Psoas muscle (tissue), 8 donors: ENCODE data around the gene CNTNAP2. TPM values are rescaled to one million over a fixed set of nuclear protein-coding genes. Genes with fewer than 3 reads are reported as not detected.

ENCODE experiments used
- ATAC-seq, 4 donors: fragments of 200-7000 bp; cut with Tn5 transposase; one replicate each; pipeline ENCODE4 v1.9.1; 2020; ENCODE audit warnings: moderate library complexity in 3 of 4, mild to moderate bottlenecking in 2 of 4
- DNase-seq, 2 donors: peaks; one replicate each; pipeline ENCODE4 v3.0.0-alpha.2; 2020
- H3K27ac ChIP-seq: fragments of 200-600 bp; one replicate; pipeline ENCODE4 v1.8.0; 2022
- H3K27me3 ChIP-seq, 3 donors: fragments of 200-600 bp in 1 of 3; one replicate each; pipeline versions ENCODE4 v1.6.1 to v1.8.0; 2013 to 2022; ENCODE audit warnings: low read length in 2 of 3, mild to moderate bottlenecking in 2 of 3, moderate library complexity in 1 of 3; ENCODE audit not compliant: insufficient read depth in 3 of 3
- H3K36me3 ChIP-seq, 2 donors: fragments of 200-600 bp in 1 of 2; one replicate each; pipeline versions ENCODE4 v1.6.1 to v1.8.0; 2013 to 2022; ENCODE audit warnings: low read depth in 1 of 2, mild to moderate bottlenecking in 1 of 2, moderate library complexity in 1 of 2; ENCODE audit not compliant: insufficient read depth in 1 of 2
- H3K4me1 ChIP-seq: fragments of 200-600 bp; one replicate; pipeline ENCODE4 v1.8.0; 2022
- H3K4me3 ChIP-seq: fragments of 200-600 bp; one replicate; pipeline ENCODE4 v1.8.0; 2022; ENCODE audit warnings: mild to moderate bottlenecking
- H3K9me3 ChIP-seq: fragments of 200-600 bp; one replicate; pipeline ENCODE4 v1.8.0; 2022
- WGBS, 3 donors: extraction: QIAGEN DNeasy Blood & Tissue Kit; methylation state at CpG; one replicate each; pipeline versions ENCODE4 v1.1.6 to v1.1.7; 2013; 5-methylcytosine and 5-hydroxymethylcytosine counted together
- intact Hi-C, 2 donors: fragments of 100-400 bp; cut with DNase I; formaldehyde crosslinking; loops; one replicate each; pipeline versions ENCODE4 v1.11.0 to v1.14.2; 2022
- polyA plus RNA-seq, 3 donors: library from polyadenylated mRNA; stranded (reverse); fragments of 200-250 nt; gene quantifications; one replicate each; pipeline ENCODE4 v1.2.3, GENCODE V29; 2013
- total RNA-seq, 4 donors: library from RNA; stranded (reverse); fragmentation: NEBNext Ultra II Directional in 2 of 4; extraction: Animal tissue kit (Norgen Biotek cat#: 25700) in 2 of 4; gene quantifications; one replicate each; pipeline versions ENCODE4 v1.2.1 to v1.2.4, GENCODE V29; 2021 to 2023
- TF ChIP-seq, protein P1 (sequence below): fragments of 200-600 bp; IDR thresholded peaks from one replicate; pipeline ENCODE4 v1.8.0; 2022; ENCODE audit warnings: antibody characterized with exemption
- donor health status: healthy with polysubstance abuse.
- donor health status: DM: no; HTN: no; CAD: no; lungs with moderate emphysema.
- donor health status: Bipolar disorder and iron deficiency.
- donor health status: healthy.
- donor health status: DM: yes; HTN: yes; CAD: no.
- donor health status: DM: no; HTN: no; CAD: no.
- donor health status: DM: no; HTN: no; CAD: no.
- donor health status: DM: yes; HTN: yes; CAD: no.

Gene CNTNAP2
- total and polyA plus RNA-seq, 7 donors = 0.01 to 0.13 TPM; not detected in 5

DNA sequence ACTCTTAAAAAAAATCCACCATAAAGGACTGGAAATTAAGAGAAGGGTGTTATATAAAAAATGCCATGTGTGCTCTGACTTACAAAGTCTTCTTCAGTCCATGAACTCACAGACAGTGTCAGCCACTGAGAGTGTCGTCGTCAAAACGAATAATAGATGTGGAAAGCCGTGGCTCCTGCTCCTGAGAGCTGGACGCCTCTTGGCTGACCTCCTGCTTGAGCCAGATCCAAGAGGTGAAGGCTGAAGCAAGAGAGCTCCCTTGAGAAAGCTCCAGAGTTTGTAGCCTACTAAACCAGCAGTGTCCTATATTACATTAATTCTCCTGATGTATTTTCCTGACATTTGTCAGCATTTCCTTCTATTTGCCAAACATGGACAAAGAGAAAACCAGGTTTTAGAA, 2239.7 kb downstream of the CNTNAP2 start:
- Histone ChIP-seq H3K4me3 (no peak overlapping the region), H3K36me3 (no peaks in the 10 kb centered on the region), H3K4me1 (no peaks in the 10 kb centered on the region), H3K27me3 (peaks cover 0 to 5% (median under 1%) of the 10 kb centered on the region in 3 donors), H3K27ac (no peak overlapping the region), H3K9me3 (no peaks in the 10 kb centered on the region)
- DNase-seq = peak; percentile 54 to 82
- intact Hi-C loops = no loop called here
- 4 to 9% (median 6%) methylated on average over 5 of the region's 5 CpGs for WGBS, 3 donors
- TF ChIP-seq, protein P1, sequence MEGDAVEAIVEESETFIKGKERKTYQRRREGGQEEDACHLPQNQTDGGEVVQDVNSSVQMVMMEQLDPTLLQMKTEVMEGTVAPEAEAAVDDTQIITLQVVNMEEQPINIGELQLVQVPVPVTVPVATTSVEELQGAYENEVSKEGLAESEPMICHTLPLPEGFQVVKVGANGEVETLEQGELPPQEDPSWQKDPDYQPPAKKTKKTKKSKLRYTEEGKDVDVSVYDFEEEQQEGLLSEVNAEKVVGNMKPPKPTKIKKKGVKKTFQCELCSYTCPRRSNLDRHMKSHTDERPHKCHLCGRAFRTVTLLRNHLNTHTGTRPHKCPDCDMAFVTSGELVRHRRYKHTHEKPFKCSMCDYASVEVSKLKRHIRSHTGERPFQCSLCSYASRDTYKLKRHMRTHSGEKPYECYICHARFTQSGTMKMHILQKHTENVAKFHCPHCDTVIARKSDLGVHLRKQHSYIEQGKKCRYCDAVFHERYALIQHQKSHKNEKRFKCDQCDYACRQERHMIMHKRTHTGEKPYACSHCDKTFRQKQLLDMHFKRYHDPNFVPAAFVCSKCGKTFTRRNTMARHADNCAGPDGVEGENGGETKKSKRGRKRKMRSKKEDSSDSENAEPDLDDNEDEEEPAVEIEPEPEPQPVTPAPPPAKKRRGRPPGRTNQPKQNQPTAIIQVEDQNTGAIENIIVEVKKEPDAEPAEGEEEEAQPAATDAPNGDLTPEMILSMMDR = no peak
- peak in 3 of 4 donors; percentile 51 to 60 (median 58) for ATAC-seq

DNA sequence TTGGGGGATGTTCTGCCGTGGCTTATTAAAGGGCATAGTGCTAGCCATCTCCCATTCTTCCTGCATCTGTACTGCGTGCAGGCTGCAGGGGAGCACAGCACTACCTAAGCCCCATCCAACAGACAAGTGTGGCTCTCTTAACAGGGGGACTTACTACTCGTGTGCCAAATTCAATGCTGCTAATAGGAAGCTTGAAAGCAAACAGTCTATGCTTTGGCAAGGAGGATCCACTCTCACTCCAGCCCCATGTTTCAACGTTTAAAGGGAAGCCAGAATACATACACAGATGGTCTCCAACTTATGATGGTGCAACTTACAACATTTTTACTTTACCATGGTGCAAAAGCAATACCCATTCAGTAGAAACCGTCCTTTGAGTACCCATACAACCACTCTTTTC, 2245.9 kb downstream of the CNTNAP2 start:
- ATAC-seq (no peak), DNase-seq (no peak)
- intact Hi-C loops = no loop called here
- Histone ChIP-seq H3K4me1 (no peaks in the 10 kb centered on the region), H3K9me3 (no peaks in the 10 kb centered on the region), H3K27ac (no peak overlapping the region), H3K36me3 (no peaks in the 10 kb centered on the region), H3K27me3 (peaks cover 0 to 3% (median 0%) of the 10 kb centered on the region in 3 donors), H3K4me3 (no peak overlapping the region)
- TF ChIP-seq, protein P1 = no peak
- 74 to 80% (median 74%) methylated on average over 5 of the region's 5 CpGs for WGBS, 3 donors

DNA sequence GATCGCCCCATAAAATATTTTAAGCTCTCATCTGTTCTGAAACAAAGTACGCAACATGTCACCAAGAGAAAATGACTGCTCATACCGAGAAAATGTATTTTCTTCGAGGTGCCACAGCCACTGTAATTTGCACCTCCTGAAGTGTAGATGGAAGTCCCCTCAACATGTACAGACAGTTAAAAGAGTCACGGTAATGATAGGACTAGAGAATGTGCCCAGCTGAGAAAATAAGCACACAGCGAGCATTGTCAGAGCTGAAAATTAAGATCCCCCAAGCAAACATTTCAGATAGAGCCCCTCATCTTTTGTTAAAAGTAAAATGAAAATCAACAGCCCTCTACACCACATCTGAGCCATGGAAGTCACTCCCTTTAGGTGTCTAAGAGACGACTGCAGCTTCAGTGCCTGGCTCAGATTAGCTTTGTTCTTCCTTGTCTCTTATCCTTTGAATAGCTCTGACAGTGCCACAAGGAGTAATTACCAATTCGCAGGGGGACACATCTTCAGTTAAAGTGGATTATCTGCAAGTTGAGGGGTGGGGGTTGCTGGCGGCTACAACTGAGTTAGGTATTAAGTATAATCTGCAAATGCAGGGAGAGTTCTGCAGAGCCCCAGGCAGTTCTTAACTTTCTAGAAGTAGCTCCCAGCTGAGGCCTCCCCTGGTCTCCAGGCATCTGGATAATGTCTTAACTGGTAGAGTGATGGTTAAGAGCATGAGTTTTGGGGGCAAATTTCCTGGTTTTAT, 2251.3 kb downstream of the CNTNAP2 start:
- H3K27me3 ChIP-seq = peaks cover 0 to 2% (median 0%) of the 10 kb centered on the region in 3 donors
- DNase-seq = no peak
- H3K27ac ChIP-seq = no peak overlapping the region
- H3K4me3 ChIP-seq = no peak overlapping the region
- no peaks in the 10 kb centered on the region for H3K4me1 ChIP-seq
- TF ChIP-seq, protein P1 = no peak
- no peaks in the 10 kb centered on the region for H3K9me3 ChIP-seq
- 74 to 82% (median 81%) methylated on average over 9 of the region's 9 CpGs for WGBS, 3 donors
- intact Hi-C loops = no loop called here
- ATAC-seq = no peak
- no peaks in the 10 kb centered on the region for H3K36me3 ChIP-seq

DNA sequence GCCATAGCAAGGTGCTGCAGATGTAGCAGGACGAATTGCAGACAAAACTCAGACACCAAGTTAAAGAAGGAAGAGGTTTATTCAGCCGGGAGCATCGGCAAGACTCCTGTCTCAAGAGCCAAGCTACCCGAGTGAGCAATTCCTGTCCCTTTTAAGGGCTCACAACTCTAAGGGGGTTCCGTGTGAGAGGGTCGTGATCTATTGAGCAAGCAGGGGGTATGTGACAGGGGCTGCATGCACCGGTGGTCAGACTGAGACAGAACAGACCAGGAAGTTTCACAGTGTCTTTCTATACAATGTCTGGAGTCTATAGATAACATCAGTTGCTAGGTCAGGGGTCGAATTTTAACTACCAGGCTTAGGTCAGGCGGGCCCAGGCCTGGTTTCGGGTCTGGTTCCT, 2252.0 kb downstream of the CNTNAP2 start:
- DNase-seq (no peak), ATAC-seq (no peak)
- Histone ChIP-seq H3K4me3 (no peak overlapping the region), H3K27ac (no peak overlapping the region), H3K27me3 (peaks cover 0 to 2% (median 0%) of the 10 kb centered on the region in 3 donors), H3K9me3 (no peaks in the 10 kb centered on the region), H3K36me3 (no peaks in the 10 kb centered on the region), H3K4me1 (no peaks in the 10 kb centered on the region)
- intact Hi-C loops = no loop called here
- 85 to 90% (median 88%) methylated on average over 10 of the region's 10 CpGs for WGBS, 3 donors
- TF ChIP-seq, protein P1 = no peak
